H1 (cell line): Measurements from ENCODE around the gene DOCK9. TPM values are rescaled to one million over a fixed set of nuclear protein-coding genes. Genes with fewer than 3 reads are reported as not detected.

Experiments used
- CTCF ChIA-PET: fragments of 300-600 bp; sonication (Branson Sonifier 250); formaldehyde crosslinking; loops from one replicate; lab custom pipeline; 2021; ENCODE audit not compliant: partially characterized antibody; lab: Charles Lee
- POLR2A ChIA-PET: fragments of 300-600 bp; sonication (Branson Sonifier 250); formaldehyde crosslinking; loops from one replicate; lab custom pipeline; 2021; ENCODE audit warnings: inconsistent platforms; ENCODE audit not compliant: partially characterized antibody; lab: Charles Lee
- DNase-seq, 2 experiments: peaks; one replicate each; pipeline versions ENCODE4 v3.0.0 to v3.0.0-alpha.2; 2010 to 2022; ENCODE audit warnings: low spot score in 2 of 2, low read depth in 1 of 2, mixed read lengths in 1 of 2
- FAIRE-seq: peaks from 2 replicates; lab custom pipeline; 2011; peaks lifted over from hg19 to GRCh38; lab: Jason Lieb, UNC
- H2AFZ ChIP-seq: 2 replicates; pipeline ENCODE4 v1.8.1; 2012; ENCODE audit warnings: low read length, inconsistent platforms
- H2AK5ac ChIP-seq: 2 replicates; pipeline ENCODE4 v1.6.1; 2013; ENCODE audit warnings: low read depth, low read length
- H2BK120ac ChIP-seq: replicated peaks from 2 replicates; pipeline ENCODE3; 2013; ENCODE audit warnings: low read depth, low read length, inconsistent platforms
- H2BK12ac ChIP-seq: 2 replicates; pipeline ENCODE4 v1.6.1; 2013; ENCODE audit warnings: low read depth, low read length
- H2BK15ac ChIP-seq: 2 replicates; pipeline ENCODE4 v1.6.1; 2013; ENCODE audit warnings: low read length
- H2BK20ac ChIP-seq: 2 replicates; pipeline ENCODE4 v1.6.1; 2013; ENCODE audit warnings: low read length
- H2BK5ac ChIP-seq: 2 replicates; pipeline ENCODE4 v1.6.1; 2013; ENCODE audit warnings: low read depth, low read length
- H3K14ac ChIP-seq: 2 replicates; pipeline ENCODE4 v1.6.1; 2013; ENCODE audit warnings: inconsistent platforms; ENCODE audit not compliant: insufficient read length
- H3K18ac ChIP-seq: 2 replicates; pipeline ENCODE4 v1.6.1; 2013; ENCODE audit warnings: low read length; ENCODE audit errors: extremely low read depth
- H3K23ac ChIP-seq: 2 replicates; pipeline ENCODE4 v1.6.1; 2013; ENCODE audit warnings: inconsistent platforms; ENCODE audit not compliant: insufficient read length
- H3K23me2 ChIP-seq: 2 replicates; pipeline ENCODE4 v1.6.1; 2013; ENCODE audit warnings: low read depth, low read length
- H3K27ac ChIP-seq: 2 replicates; pipeline ENCODE4 v1.6.1; 2011; ENCODE audit warnings: low read depth, low read length, inconsistent platforms
- H3K27me3 ChIP-seq, 4 experiments: replicated peaks in 1 of 4; 1 replicate in 1 of 4; 2 replicates in 3 of 4; pipeline versions ENCODE4 v1.6.1 to v1.8.1; 2011 to 2013; ENCODE audit warnings: low read length in 3 of 4, mild to moderate bottlenecking in 3 of 4, inconsistent platforms in 2 of 4, mixed read lengths in 2 of 4, moderate library complexity in 1 of 4; ENCODE audit not compliant: control insufficient read depth in 3 of 4, insufficient read depth in 3 of 4; ENCODE audit errors: extremely low read depth in 1 of 4
- H3K36me3 ChIP-seq, 4 experiments: 2 replicates each; pipeline versions ENCODE4 v1.6.1 to v1.8.1; 2011 to 2013; ENCODE audit warnings: mild to moderate bottlenecking in 4 of 4, low read length in 3 of 4, moderate library complexity in 2 of 4, control low read depth in 1 of 4, inconsistent platforms in 1 of 4; ENCODE audit not compliant: insufficient read depth in 4 of 4, control insufficient read depth in 2 of 4
- H3K4ac ChIP-seq: replicated peaks from 2 replicates; pipeline ENCODE3; 2013; ENCODE audit warnings: low read length, low read depth, mixed read lengths, inconsistent platforms; ENCODE audit not compliant: insufficient read length
- H3K4me1 ChIP-seq, 4 experiments: replicated peaks in 1 of 4; 1 replicate in 1 of 4; 2 replicates in 3 of 4; pipeline versions ENCODE4 v1.6.1 to v1.8.1; 2011 to 2013; ENCODE audit warnings: low read length in 3 of 4, inconsistent platforms in 2 of 4, mixed read lengths in 1 of 4; ENCODE audit not compliant: insufficient read depth in 4 of 4, control insufficient read depth in 3 of 4
- H3K4me2 ChIP-seq, 2 experiments: 2 replicates each; pipeline versions ENCODE4 v1.6.1 to v1.8.1; 2011 to 2013; ENCODE audit warnings: low read depth in 2 of 2, low read length in 2 of 2, control low read depth in 1 of 2, inconsistent platforms in 1 of 2, mild to moderate bottlenecking in 1 of 2; ENCODE audit not compliant: insufficient read depth in 1 of 2
- H3K4me3 ChIP-seq, 4 experiments: fragments of 200-600, 300-600 bp in 1 of 4; sonication (generic), shearing (Covaris generic), sonication (Bioruptor Twin) in 1 of 4; 2 replicates each; pipeline versions ENCODE4 v1.5.1 to v1.8.1; 2011 to 2016; ENCODE audit warnings: low read length in 4 of 4, low read depth in 3 of 4, control low read depth in 2 of 4, inconsistent platforms in 2 of 4, mild to moderate bottlenecking in 2 of 4, mixed read lengths in 1 of 4, moderate library complexity in 1 of 4; ENCODE audit not compliant: insufficient read depth in 2 of 4; ENCODE audit errors: extremely low read depth in 1 of 4
- H3K56ac ChIP-seq: replicated peaks from 2 replicates; pipeline ENCODE3; 2013; ENCODE audit warnings: low read depth, mild to moderate bottlenecking, mixed read lengths, low read length, inconsistent platforms; ENCODE audit not compliant: insufficient read length
- H3K79me1 ChIP-seq: 2 replicates; pipeline ENCODE4 v1.6.1; 2013; ENCODE audit warnings: low read depth, low read length, control low read depth
- H3K79me2 ChIP-seq, 2 experiments: 2 replicates each; pipeline versions ENCODE4 v1.6.1 to v1.8.1; 2012 to 2013; ENCODE audit warnings: low read length in 2 of 2, mild to moderate bottlenecking in 2 of 2, inconsistent platforms in 1 of 2; ENCODE audit not compliant: insufficient read depth in 2 of 2, control insufficient read depth in 1 of 2
- H3K9ac ChIP-seq, 4 experiments: replicated peaks in 1 of 4; 1 replicate in 1 of 4; 2 replicates in 3 of 4; pipeline versions ENCODE4 v1.6.1 to v1.8.1; 2011 to 2013; ENCODE audit warnings: low read depth in 3 of 4, low read length in 3 of 4, control low read depth in 2 of 4, mild to moderate bottlenecking in 2 of 4, moderate library complexity in 2 of 4, inconsistent platforms in 1 of 4; ENCODE audit errors: extremely low read depth in 1 of 4
- H3K9me3 ChIP-seq, 2 experiments: 2 replicates each; pipeline versions ENCODE4 v1.6.1 to v1.8.1; 2012 to 2013; ENCODE audit warnings: mild to moderate bottlenecking in 2 of 2, moderate library complexity in 2 of 2, control low read depth in 1 of 2, inconsistent platforms in 1 of 2, low read depth in 1 of 2, low read length in 1 of 2, mixed read lengths in 1 of 2; ENCODE audit not compliant: insufficient read depth in 2 of 2
- H4K20me1 ChIP-seq, 2 experiments: replicated peaks in 1 of 2; 2 replicates each; pipeline versions ENCODE3 to v1.8.1; 2011 to 2013; ENCODE audit warnings: inconsistent platforms in 2 of 2, low read length in 2 of 2, mild to moderate bottlenecking in 1 of 2; ENCODE audit not compliant: insufficient read depth in 2 of 2, control insufficient read depth in 1 of 2
- H4K5ac ChIP-seq: 2 replicates; pipeline ENCODE4 v1.6.1; 2013; ENCODE audit warnings: low read length, low read depth, mixed read lengths, inconsistent platforms; ENCODE audit not compliant: insufficient read length
- H4K8ac ChIP-seq: 2 replicates; pipeline ENCODE4 v1.8.0; 2013; ENCODE audit warnings: mild to moderate bottlenecking, moderate library complexity, low read length, inconsistent platforms; ENCODE audit not compliant: insufficient read depth; ENCODE audit errors: extremely low read depth
- H4K91ac ChIP-seq: replicated peaks from 2 replicates; pipeline ENCODE3; 2013; ENCODE audit warnings: low read length, mixed read lengths, inconsistent platforms; ENCODE audit not compliant: insufficient read length
- CBX8 ChIP-seq: fragments of 300-800, 300-1000 bp; sonication (generic); IDR thresholded peaks from 2 replicates; pipeline ENCODE4 v1.7.1; 2016; ENCODE audit warnings: low read depth, low read length, borderline replicate concordance
- CHD2 ChIP-seq: IDR thresholded peaks from 2 replicates; pipeline ENCODE4 v1.6.1; 2012; ENCODE audit warnings: low read length, improper control_type of control experiment
- CTCF ChIP-seq, 3 experiments: IDR thresholded peaks; 1 replicate in 2 of 3; 2 replicates in 1 of 3; pipeline versions ENCODE4 v1.5.1 to v1.6.1; 2011; ENCODE audit warnings: low read length in 3 of 3, mild to moderate bottlenecking in 3 of 3, inconsistent platforms in 2 of 3, low read depth in 1 of 3, moderate library complexity in 1 of 3; ENCODE audit not compliant: insufficient read depth in 1 of 3; ENCODE audit errors: control extremely low read depth in 1 of 3
- EP300 ChIP-seq, 2 experiments: IDR thresholded peaks; 1 replicate in 1 of 2; 2 replicates in 1 of 2; pipeline ENCODE4 v1.6.1; 2011 to 2012; ENCODE audit warnings: low read depth in 2 of 2, low read length in 2 of 2, mild to moderate bottlenecking in 2 of 2, borderline replicate concordance in 1 of 2, inconsistent platforms in 1 of 2, moderate library complexity in 1 of 2
- HDAC2 ChIP-seq, 2 experiments: fragments of 300-600 bp in 1 of 2; sonication (generic) in 1 of 2; IDR thresholded peaks; 2 replicates each; pipeline ENCODE4 v1.6.1; 2011 to 2012; ENCODE audit warnings: low read depth in 2 of 2, low read length in 2 of 2, mild to moderate bottlenecking in 2 of 2, moderate library complexity in 2 of 2, borderline replicate concordance in 1 of 2, inconsistent platforms in 1 of 2
- MAFK ChIP-seq: IDR thresholded peaks from 2 replicates; pipeline ENCODE4 v1.6.1; 2012; ENCODE audit warnings: low read depth, mild to moderate bottlenecking, improper control_type of control experiment, low read length
- RFX5 ChIP-seq: IDR thresholded peaks from 2 replicates; pipeline ENCODE4 v1.6.1; 2011; ENCODE audit warnings: low read depth, low read length, improper control_type of control experiment, borderline replicate concordance
- SUZ12 ChIP-seq: fragments of 200-600 bp; sonication (generic); IDR thresholded peaks from 2 replicates; pipeline ENCODE4 v1.6.1; 2012; ENCODE audit warnings: mild to moderate bottlenecking, inconsistent platforms, low read length, moderate library complexity, mixed read lengths
- WGBS, 2 experiments: shearing (Covaris generic) in 1 of 2; methylation state at CpG; one replicate each; pipeline versions ENCODE4 v1.1.6 to v1.1.7; 2013 to 2015; ENCODE audit warnings: low lambda C conversion rate in 2 of 2, mixed read lengths in 2 of 2, inconsistent platforms in 1 of 2, low coverage in 1 of 2, missing lambda C conversion rate in 1 of 2; ENCODE audit not compliant: insufficient replicate concordance in 2 of 2, insufficient coverage in 1 of 2, insufficient read length in 1 of 2; ENCODE audit errors: extremely low coverage in 1 of 2, missing lambda C conversion rate in 1 of 2; 5-methylcytosine and 5-hydroxymethylcytosine counted together
- polyA plus RNA-seq, 7 experiments: library from polyadenylated mRNA; depleted of rRNA in 3 of 7; stranded (reverse) in 5 of 7; unstranded in 2 of 7; fragments of >200 nt in 5 of 7; fragments of 200-250 nt in 2 of 7; gene quantifications; 1 replicate in 5 of 7; 2 replicates in 1 of 7; 4 replicates in 1 of 7; pipeline versions ENCODE4 v1.2.1 to v1.2.3, GENCODE V29; 2011 to 2013; ENCODE audit warnings: missing spikeins in 2 of 7, mixed read lengths in 2 of 7
- total RNA-seq: library from RNA; stranded (reverse); fragmentation: NEBNext Ultra II Directional; extraction: Animal tissue kit (Norgen Biotek cat#: 25700); gene quantifications from 2 replicates; pipeline ENCODE4 v1.2.1, GENCODE V29; 2021
- TF ChIP-seq, protein P1 (sequence below): IDR thresholded peaks from 2 replicates; pipeline ENCODE4 v1.6.1; 2011; ENCODE audit warnings: low read depth, mild to moderate bottlenecking, low read length; ENCODE audit not compliant: insufficient read depth

The DOCK9 gene
- total and polyA plus RNA-seq, 2 of the 8 experiments (the other 6 are each of a cell fraction or from before 2014, with no cell fraction given) = 21.6 to 31.5 TPM

- no peak overlapping the region for H2BK15ac ChIP-seq
- H3K27me3 ChIP-seq = no peaks in the 10 kb centered on the region
- POLR2A ChIA-PET = no interaction called here
- no peak overlapping the region for H3K27ac ChIP-seq
- no peak overlapping the region for H2BK20ac ChIP-seq
- H3K4ac ChIP-seq = no peak overlapping the region
- H4K20me1 ChIP-seq = no peaks in the 10 kb centered on the region
- no peaks in the 10 kb centered on the region; the same call in 1 of the 2 replicates for H3K79me1 ChIP-seq
- H2AFZ ChIP-seq = no peak overlapping the region
- H3K4me3 ChIP-seq = no peak overlapping the region
- H2BK120ac ChIP-seq = no peak overlapping the region
- H4K8ac ChIP-seq = no peak overlapping the region
- H2BK5ac ChIP-seq = no peak overlapping the region
- no peak overlapping the region for H3K23ac ChIP-seq
- no peak overlapping the region for H4K91ac ChIP-seq
- peaks cover 0 to 3% (median 1%) of the 10 kb centered on the region in 4 experiments; a peak in 3 of 7 replicates for H3K4me1 ChIP-seq
- no peak overlapping the region for H3K14ac ChIP-seq
- H3K9ac ChIP-seq = no peak overlapping the region
- H3K4me2 ChIP-seq = no peak overlapping the region
- no peak overlapping the region for H3K56ac ChIP-seq
- H2BK12ac ChIP-seq = no peak overlapping the region
- H3K18ac ChIP-seq = no peak overlapping the region
- DNase-seq (no peak), FAIRE-seq (no peak)
- H3K36me3 ChIP-seq = no peaks in the 10 kb centered on the region
- CTCF ChIA-PET = interaction anchor here (0.6 kb wide), 1 partner anchor 47 kb away, joined by 3 read pairs; no protein-coding TSS in a partner anchor
- WGBS, 2 experiments = 90% methylated on average over 1 of the region's 1 CpG; no CpG with 5 or more reads in 1 of the 2 experiments
- no peaks in the 10 kb centered on the region for H3K23me2 ChIP-seq
- no peak overlapping the region for H2AK5ac ChIP-seq
- H3K9me3 ChIP-seq = no peaks in the 10 kb centered on the region
- no peak overlapping the region for H4K5ac ChIP-seq
- H3K79me2 ChIP-seq = no peaks in the 10 kb centered on the region
- no peak for TF ChIP-seq MAFK
- TF ChIP-seq, protein P1, sequence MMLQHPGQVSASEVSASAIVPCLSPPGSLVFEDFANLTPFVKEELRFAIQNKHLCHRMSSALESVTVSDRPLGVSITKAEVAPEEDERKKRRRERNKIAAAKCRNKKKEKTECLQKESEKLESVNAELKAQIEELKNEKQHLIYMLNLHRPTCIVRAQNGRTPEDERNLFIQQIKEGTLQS = no peak
- TF ChIP-seq HDAC2 (IDR thresholded peaks at IDR 0.05; ENCODE audit: borderline replicate concordance in 1 of 2, low read depth in 2 of 2, low read length in 2 of 2) = no peak
- no peak for TF ChIP-seq SUZ12
- no peak for TF ChIP-seq CTCF (IDR thresholded peaks at IDR 0.05; ENCODE audit: control extremely low read depth in 1 of 3, insufficient read depth in 1 of 3, low read depth in 1 of 3, low read length in 3 of 3)
- no peak for TF ChIP-seq RFX5
- no peak for TF ChIP-seq EP300 (IDR thresholded peaks at IDR 0.05; ENCODE audit: borderline replicate concordance in 1 of 2, low read depth in 2 of 2, low read length in 2 of 2)
- no peak for TF ChIP-seq CBX8
- TF ChIP-seq CHD2 = no peak
Measured at GRCh38 chr13:99012539-99012938, 34.7 kb upstream of the DOCK9 start.
